Liver (tissue), 3 donors: ENCODE data around the gene BAHCC1.

Experiments used
- GABPA ChIP-seq, 2 donors: IDR thresholded peaks in 1 of 2; conservative IDR thresholded peaks in 1 of 2; 2 replicates each; pipeline ENCODE4 v1.6.1; 2016; ENCODE audit warnings: antibody characterized with exemption in 2 of 2, mild to moderate bottlenecking in 1 of 2, moderate library complexity in 1 of 2
- RAD21 ChIP-seq, 2 donors: IDR thresholded peaks; 2 replicates each; pipeline ENCODE4 v1.6.1; 2016; ENCODE audit warnings: antibody characterized with exemption in 2 of 2, mild to moderate bottlenecking in 2 of 2
- SP1 ChIP-seq: IDR thresholded peaks from 2 replicates; pipeline ENCODE4 v1.6.1; 2018; ENCODE audit warnings: antibody characterized with exemption, mild to moderate bottlenecking
- TF ChIP-seq, protein P1 (sequence below): fragments of 150-350 bp; IDR thresholded peaks from 2 replicates; pipeline ENCODE4 v1.5.1; 2017; ENCODE audit warnings: improper control_type of control experiment, low read depth, low read length; ENCODE audit not compliant: missing input control
- TF ChIP-seq, protein P2 (sequence below): IDR thresholded peaks from 2 replicates; pipeline ENCODE4 v1.6.1; 2016; ENCODE audit warnings: antibody characterized with exemption, mild to moderate bottlenecking
- TF ChIP-seq, protein P3 (sequence below): IDR thresholded peaks from 2 replicates; pipeline ENCODE4 v1.6.1; 2016; ENCODE audit warnings: antibody characterized with exemption
- TF ChIP-seq, protein P4 (sequence below): IDR thresholded peaks from 2 replicates; pipeline ENCODE4 v1.6.1; 2016; ENCODE audit warnings: antibody characterized with exemption
- donor health status: healthy.
- donor health status: healthy.

DNA sequence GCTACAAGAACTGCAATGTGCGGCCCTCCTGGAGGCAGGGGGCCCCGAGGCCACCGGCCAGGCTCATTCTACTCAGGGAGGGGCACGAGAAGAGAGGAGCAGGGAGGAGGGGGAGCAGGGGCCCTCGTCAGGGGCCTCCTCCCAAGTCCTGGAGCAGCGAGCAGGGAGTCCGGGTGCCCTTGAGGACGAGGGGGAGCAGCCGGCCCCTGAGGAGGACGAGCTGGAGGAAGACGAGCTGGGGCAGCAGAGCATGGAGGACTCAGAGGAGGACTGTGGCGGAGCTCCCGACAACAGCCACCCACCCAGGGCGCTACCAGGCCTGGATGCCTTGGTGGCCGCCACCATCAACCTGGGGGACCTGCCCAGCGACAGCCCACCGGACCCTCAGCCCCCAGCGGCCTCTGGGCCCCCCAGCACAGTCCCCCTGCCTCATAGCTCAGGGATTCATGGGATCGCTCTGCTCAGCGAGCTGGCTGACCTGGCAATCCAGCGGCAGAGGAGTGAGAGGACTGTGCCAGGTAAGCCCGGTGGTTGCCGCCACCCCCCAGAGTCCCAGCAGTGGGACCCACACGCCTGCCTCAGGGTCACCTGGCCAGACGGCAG is 52.2 kb downstream of the BAHCC1 start:
- TF ChIP-seq GABPA (IDR thresholded peaks at IDR 0.05 in 1 of 2, conservative IDR thresholded peaks at IDR 0.05 in 1 of 2) (no peak), SP1 (no peak), RAD21 (IDR thresholded peaks at IDR 0.05) (no peak)
- TF ChIP-seq, protein P1, sequence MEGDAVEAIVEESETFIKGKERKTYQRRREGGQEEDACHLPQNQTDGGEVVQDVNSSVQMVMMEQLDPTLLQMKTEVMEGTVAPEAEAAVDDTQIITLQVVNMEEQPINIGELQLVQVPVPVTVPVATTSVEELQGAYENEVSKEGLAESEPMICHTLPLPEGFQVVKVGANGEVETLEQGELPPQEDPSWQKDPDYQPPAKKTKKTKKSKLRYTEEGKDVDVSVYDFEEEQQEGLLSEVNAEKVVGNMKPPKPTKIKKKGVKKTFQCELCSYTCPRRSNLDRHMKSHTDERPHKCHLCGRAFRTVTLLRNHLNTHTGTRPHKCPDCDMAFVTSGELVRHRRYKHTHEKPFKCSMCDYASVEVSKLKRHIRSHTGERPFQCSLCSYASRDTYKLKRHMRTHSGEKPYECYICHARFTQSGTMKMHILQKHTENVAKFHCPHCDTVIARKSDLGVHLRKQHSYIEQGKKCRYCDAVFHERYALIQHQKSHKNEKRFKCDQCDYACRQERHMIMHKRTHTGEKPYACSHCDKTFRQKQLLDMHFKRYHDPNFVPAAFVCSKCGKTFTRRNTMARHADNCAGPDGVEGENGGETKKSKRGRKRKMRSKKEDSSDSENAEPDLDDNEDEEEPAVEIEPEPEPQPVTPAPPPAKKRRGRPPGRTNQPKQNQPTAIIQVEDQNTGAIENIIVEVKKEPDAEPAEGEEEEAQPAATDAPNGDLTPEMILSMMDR, result no peak
- TF ChIP-seq, protein P2, sequence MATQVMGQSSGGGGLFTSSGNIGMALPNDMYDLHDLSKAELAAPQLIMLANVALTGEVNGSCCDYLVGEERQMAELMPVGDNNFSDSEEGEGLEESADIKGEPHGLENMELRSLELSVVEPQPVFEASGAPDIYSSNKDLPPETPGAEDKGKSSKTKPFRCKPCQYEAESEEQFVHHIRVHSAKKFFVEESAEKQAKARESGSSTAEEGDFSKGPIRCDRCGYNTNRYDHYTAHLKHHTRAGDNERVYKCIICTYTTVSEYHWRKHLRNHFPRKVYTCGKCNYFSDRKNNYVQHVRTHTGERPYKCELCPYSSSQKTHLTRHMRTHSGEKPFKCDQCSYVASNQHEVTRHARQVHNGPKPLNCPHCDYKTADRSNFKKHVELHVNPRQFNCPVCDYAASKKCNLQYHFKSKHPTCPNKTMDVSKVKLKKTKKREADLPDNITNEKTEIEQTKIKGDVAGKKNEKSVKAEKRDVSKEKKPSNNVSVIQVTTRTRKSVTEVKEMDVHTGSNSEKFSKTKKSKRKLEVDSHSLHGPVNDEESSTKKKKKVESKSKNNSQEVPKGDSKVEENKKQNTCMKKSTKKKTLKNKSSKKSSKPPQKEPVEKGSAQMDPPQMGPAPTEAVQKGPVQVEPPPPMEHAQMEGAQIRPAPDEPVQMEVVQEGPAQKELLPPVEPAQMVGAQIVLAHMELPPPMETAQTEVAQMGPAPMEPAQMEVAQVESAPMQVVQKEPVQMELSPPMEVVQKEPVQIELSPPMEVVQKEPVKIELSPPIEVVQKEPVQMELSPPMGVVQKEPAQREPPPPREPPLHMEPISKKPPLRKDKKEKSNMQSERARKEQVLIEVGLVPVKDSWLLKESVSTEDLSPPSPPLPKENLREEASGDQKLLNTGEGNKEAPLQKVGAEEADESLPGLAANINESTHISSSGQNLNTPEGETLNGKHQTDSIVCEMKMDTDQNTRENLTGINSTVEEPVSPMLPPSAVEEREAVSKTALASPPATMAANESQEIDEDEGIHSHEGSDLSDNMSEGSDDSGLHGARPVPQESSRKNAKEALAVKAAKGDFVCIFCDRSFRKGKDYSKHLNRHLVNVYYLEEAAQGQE, result no peak
- TF ChIP-seq, protein P3, sequence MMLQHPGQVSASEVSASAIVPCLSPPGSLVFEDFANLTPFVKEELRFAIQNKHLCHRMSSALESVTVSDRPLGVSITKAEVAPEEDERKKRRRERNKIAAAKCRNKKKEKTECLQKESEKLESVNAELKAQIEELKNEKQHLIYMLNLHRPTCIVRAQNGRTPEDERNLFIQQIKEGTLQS, result no peak
- TF ChIP-seq, protein P4, sequence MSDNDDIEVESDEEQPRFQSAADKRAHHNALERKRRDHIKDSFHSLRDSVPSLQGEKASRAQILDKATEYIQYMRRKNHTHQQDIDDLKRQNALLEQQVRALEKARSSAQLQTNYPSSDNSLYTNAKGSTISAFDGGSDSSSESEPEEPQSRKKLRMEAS, result no peak
